Natural killer cell (primary cell): Measurements from ENCODE around the gene PAAF1. TPM values are rescaled to one million over a fixed set of nuclear protein-coding genes. Genes with fewer than 3 reads are reported as not detected.
A peak's percentile ranks its signal among the peaks of the same experiment; 100 is the strongest.

Experiments
- ATAC-seq, 3 donors: fragments of 150-1000 bp in 2 of 3; fragments of 200-7000 bp in 1 of 3; cut with Tn5 transposase; 1 replicate in 1 of 3; 2 replicates in 2 of 3; pipeline ENCODE4 v1.10.0; 2021; ENCODE audit warnings: mild to moderate bottlenecking in 2 of 3, moderate library complexity in 2 of 3
- DNase-seq, 2 donors: peaks; one replicate each; pipeline versions ENCODE4 v3.0.0 to v3.0.0-alpha.2; 2013 to 2021; ENCODE audit warnings: mixed read lengths in 1 of 2
- H3K27ac ChIP-seq: one replicate; pipeline ENCODE4 v1.5.1; 2013; ENCODE audit warnings: mild to moderate bottlenecking, low read length
- H3K27me3 ChIP-seq: one replicate; pipeline ENCODE4 v1.6.1; 2013; ENCODE audit warnings: low read length; ENCODE audit not compliant: control insufficient read depth, insufficient read depth
- H3K36me3 ChIP-seq: one replicate; pipeline ENCODE4 v1.6.1; 2013; ENCODE audit warnings: low read length; ENCODE audit not compliant: control insufficient read depth, insufficient read depth
- H3K4me1 ChIP-seq: one replicate; pipeline ENCODE4 v1.6.1; 2013; ENCODE audit warnings: low read length; ENCODE audit not compliant: control insufficient read depth, insufficient read depth
- H3K4me3 ChIP-seq: one replicate; pipeline ENCODE4 v1.5.1; 2013; ENCODE audit warnings: low read length
- H3K9me3 ChIP-seq: one replicate; pipeline ENCODE4 v1.6.1; 2013; ENCODE audit warnings: low read length; ENCODE audit not compliant: control insufficient read depth, insufficient read depth
- H3K27ac Mint-ChIP-seq, 2 donors: one replicate each; pipeline ENCODE4 v1.8.0; 2022; ENCODE audit warnings: mild to moderate bottlenecking in 2 of 2, mixed read lengths in 2 of 2, moderate library complexity in 1 of 2
- H3K27me3 Mint-ChIP-seq, 2 donors: one replicate each; pipeline ENCODE4 v1.8.0; 2022; ENCODE audit warnings: low read depth in 2 of 2, mixed read lengths in 2 of 2
- H3K36me3 Mint-ChIP-seq: one replicate; pipeline ENCODE4 v1.8.0; 2022; ENCODE audit warnings: mixed read lengths
- H3K4me1 Mint-ChIP-seq, 2 donors: one replicate each; pipeline ENCODE4 v1.8.0; 2022; ENCODE audit warnings: mixed read lengths in 2 of 2
- H3K4me3 Mint-ChIP-seq: one replicate; pipeline ENCODE4 v1.8.0; 2022; ENCODE audit warnings: mild to moderate bottlenecking, moderate library complexity, mixed read lengths
- H3K9me3 Mint-ChIP-seq, 2 donors: one replicate each; pipeline ENCODE4 v1.8.0; 2022; ENCODE audit warnings: mixed read lengths in 2 of 2
- WGBS: methylation state at CpG from one replicate; pipeline ENCODE4 v1.1.7; 2013; ENCODE audit warnings: missing lambda C conversion rate; ENCODE audit not compliant: insufficient coverage; 5-methylcytosine and 5-hydroxymethylcytosine counted together
- intact Hi-C: fragments of 100-400 bp; cut with micrococcal nuclease; formaldehyde crosslinking; loops from one replicate; pipeline ENCODE4 v1.14.2; 2022
- total RNA-seq, 4 donors: library from RNA; stranded (reverse); fragments of 120-200 nt in 1 of 4; gene quantifications; one replicate each; pipeline versions ENCODE4 v1.2.3 to v1.2.4, GENCODE V29; 2013 to 2022
- TF ChIP-seq, protein P1 (sequence below): fragments of 200-600 bp; IDR thresholded peaks from one replicate; pipeline ENCODE4 v1.8.0; 2022; ENCODE audit warnings: antibody characterized with exemption

PAAF1 gene, protein sequence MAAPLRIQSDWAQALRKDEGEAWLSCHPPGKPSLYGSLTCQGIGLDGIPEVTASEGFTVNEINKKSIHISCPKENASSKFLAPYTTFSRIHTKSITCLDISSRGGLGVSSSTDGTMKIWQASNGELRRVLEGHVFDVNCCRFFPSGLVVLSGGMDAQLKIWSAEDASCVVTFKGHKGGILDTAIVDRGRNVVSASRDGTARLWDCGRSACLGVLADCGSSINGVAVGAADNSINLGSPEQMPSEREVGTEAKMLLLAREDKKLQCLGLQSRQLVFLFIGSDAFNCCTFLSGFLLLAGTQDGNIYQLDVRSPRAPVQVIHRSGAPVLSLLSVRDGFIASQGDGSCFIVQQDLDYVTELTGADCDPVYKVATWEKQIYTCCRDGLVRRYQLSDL
- 10 to 100 TPM; 12.0 to 14.9 (median 13.7) TPM for total RNA-seq
- total RNA-seq (2013) = 15.2 TPM

DNA sequence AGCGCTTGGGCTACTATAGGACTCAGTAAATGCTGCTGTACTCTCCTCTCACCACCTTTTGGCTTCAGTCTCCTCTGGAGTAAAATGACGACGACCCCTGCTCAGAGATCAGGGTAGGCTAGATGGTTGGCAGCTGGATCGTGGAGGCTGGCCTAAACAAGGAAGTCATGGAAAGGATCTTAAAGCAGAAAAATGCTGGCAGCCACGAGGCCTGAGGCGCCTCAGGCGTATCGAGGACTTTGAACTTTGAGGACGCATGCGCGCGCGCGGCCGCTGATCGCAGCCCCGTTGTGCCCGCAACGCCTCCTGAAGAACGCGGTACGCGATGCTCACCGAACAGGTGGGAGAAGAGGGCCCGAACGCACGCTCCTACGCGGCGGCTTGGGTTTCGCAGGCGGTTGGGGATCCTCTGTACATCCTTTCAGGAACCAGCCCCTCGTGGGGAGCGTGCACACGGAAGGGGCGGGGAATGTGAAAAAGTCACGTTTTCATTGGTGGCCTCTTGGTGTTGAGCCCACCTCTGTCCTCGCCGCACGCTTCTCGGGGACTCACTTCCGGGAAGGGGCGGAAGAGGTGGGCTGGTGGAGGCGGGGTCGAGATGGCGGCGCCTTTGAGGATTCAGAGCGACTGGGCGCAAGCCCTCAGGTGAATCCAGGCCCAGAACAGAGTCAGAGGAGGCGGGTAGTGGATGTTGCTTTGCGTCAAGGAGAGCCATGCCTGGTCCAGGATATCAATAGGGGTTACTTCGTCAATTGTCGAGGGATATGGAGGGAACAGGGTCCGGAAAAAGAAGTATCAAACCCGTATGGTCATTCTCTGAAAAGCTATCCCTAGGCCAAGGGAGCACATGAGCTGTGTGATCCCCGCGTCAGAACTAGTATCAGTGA is at the start of gene PAAF1, which contains the start of gene COA4:
Gene PAAF1, plus strand, starts transcription at position 576 of the 887 bp plus-strand sequence. Its CDS starts 23 bp downstream, at position 599.
Gene COA4, minus strand, starts transcription at position 423 of the 887 bp plus-strand sequence. CDS start 3,468 bp downstream, outside the sequence.
- H3K4me1 Mint-ChIP-seq = peaks cover 40 to 42% of the 10 kb centered on the region in 2 donors
- peak; percentile 98 to 100 (median 99) for ATAC-seq

DNA sequence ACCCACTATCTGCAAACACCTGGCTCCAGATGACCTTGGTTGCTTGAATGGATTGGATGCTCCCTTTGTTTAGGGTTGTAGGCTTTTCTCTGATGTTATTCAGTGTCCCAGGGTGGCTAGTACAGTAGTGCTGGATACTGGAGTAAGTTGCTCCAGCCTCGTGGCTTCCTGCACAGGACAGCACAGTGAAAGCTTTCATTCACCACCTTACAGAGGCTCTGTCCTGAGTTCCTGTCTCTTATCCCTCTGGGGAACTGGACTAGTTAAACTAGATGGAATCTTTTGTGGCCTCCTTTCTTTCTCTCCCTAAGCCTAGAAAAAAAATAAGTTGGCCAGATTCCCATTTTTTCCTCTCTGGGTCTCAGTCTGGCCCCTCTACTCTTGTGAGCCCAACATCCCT is 46.5 kb upstream of the PAAF1 start:
- no peaks in the 10 kb centered on the region for H3K9me3 Mint-ChIP-seq
- H3K27me3 Mint-ChIP-seq = no peaks in the 10 kb centered on the region
- Histone ChIP-seq H3K27me3 (no peaks in the 10 kb centered on the region), H3K27ac (no peak overlapping the region), H3K4me3 (no peak overlapping the region), H3K36me3 (peaks cover 31% of the 10 kb centered on the region), H3K4me1 (no peaks in the 10 kb centered on the region), H3K9me3 (no peaks in the 10 kb centered on the region)
- H3K27ac Mint-ChIP-seq = no peak overlapping the region
- peaks cover 7% of the 10 kb centered on the region for H3K36me3 Mint-ChIP-seq
- intact Hi-C loops = no loop called here
- H3K4me3 Mint-ChIP-seq = no peak overlapping the region
- TF ChIP-seq, protein P1, sequence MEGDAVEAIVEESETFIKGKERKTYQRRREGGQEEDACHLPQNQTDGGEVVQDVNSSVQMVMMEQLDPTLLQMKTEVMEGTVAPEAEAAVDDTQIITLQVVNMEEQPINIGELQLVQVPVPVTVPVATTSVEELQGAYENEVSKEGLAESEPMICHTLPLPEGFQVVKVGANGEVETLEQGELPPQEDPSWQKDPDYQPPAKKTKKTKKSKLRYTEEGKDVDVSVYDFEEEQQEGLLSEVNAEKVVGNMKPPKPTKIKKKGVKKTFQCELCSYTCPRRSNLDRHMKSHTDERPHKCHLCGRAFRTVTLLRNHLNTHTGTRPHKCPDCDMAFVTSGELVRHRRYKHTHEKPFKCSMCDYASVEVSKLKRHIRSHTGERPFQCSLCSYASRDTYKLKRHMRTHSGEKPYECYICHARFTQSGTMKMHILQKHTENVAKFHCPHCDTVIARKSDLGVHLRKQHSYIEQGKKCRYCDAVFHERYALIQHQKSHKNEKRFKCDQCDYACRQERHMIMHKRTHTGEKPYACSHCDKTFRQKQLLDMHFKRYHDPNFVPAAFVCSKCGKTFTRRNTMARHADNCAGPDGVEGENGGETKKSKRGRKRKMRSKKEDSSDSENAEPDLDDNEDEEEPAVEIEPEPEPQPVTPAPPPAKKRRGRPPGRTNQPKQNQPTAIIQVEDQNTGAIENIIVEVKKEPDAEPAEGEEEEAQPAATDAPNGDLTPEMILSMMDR = no peak
- WGBS = 100% methylated on average over 1 of the region's 1 CpG
- H3K4me1 Mint-ChIP-seq = peaks cover 0 to 4% of the 10 kb centered on the region in 2 donors
- DNase-seq = no peak
- ATAC-seq = no peak

More for the DNA sequence above, at the start of gene PAAF1, which contains the start of gene COA4:
- Mint-ChIP-seq H3K4me3 (peak within 1 kb of the TSS; percentile 99), H3K27me3 (no peaks in the 10 kb centered on the region), H3K9me3 (no peaks in the 10 kb centered on the region), H3K36me3 (no peaks in the 10 kb centered on the region), H3K27ac (peak within 1 kb of the TSS; percentile 97 to 100)
- intact Hi-C loops = loop anchor here (2.0 to 10.0 kb wide), 3 partner anchors 92 to 294 kb away; partner anchors contain the start of genes C2CD3, MRPL48, PPME1 and RAB6A
- H3K27ac ChIP-seq = peak within 1 kb of the TSS; percentile 64
- TF ChIP-seq, protein P1 = no peak
- H3K4me3 ChIP-seq = peak within 1 kb of the TSS; percentile 83
- H3K4me1 ChIP-seq = peaks cover 15% of the 10 kb centered on the region
- H3K27me3 ChIP-seq = no peaks in the 10 kb centered on the region
- H3K9me3 ChIP-seq = no peaks in the 10 kb centered on the region
- peak; percentile 86 to 98 for DNase-seq
- under 1% methylated on average over 56 of the region's 57 CpGs for WGBS
- H3K36me3 ChIP-seq = peaks cover 16% of the 10 kb centered on the region

DNA sequence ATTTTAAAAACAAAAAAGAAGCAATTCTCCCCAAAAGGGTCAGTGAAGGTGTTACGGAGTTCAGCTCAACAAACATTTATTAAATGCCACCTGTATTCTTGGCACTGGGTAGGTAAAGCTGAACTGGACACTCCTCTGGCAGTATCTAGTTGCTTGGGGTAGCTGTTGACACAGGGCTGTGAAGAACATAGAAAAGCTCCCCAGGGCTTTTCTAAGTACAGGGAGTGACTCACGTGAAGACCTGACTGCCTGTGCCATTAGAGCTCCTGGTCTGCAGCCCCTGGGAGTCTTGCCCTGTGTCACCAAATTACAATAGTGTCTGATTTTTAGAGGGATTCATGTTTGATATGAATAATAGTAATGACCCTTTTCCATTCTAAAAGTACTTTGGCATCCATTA is 43.7 kb upstream of the PAAF1 start:
- ATAC-seq (no peak), DNase-seq (no peak)
- intact Hi-C loops = no loop called here
- no peak overlapping the region for H3K27ac Mint-ChIP-seq
- Histone ChIP-seq H3K36me3 (peaks cover 20% of the 10 kb centered on the region), H3K4me1 (no peaks in the 10 kb centered on the region), H3K27me3 (no peaks in the 10 kb centered on the region), H3K27ac (no peak overlapping the region), H3K4me3 (no peak overlapping the region), H3K9me3 (no peaks in the 10 kb centered on the region)
- no peaks in the 10 kb centered on the region for H3K4me1 Mint-ChIP-seq
- TF ChIP-seq, protein P1 = no peak
- H3K36me3 Mint-ChIP-seq = peaks cover 7% of the 10 kb centered on the region
- H3K4me3 Mint-ChIP-seq = no peak overlapping the region
- no peaks in the 10 kb centered on the region for H3K9me3 Mint-ChIP-seq
- H3K27me3 Mint-ChIP-seq = no peaks in the 10 kb centered on the region
- 94% methylated on average over 1 of the region's 2 CpGs for WGBS
